Measurements from ENCODE around the gene CLTA.
"Not testable (repeated sequence)": the region's sequence is repeated elsewhere in the genome, so short reads cannot be mapped to it uniquely, and the experiment has no call there.

GRCh38 chr9:36248061-36248460 lies 57.3 kb downstream of the CLTA start:
- not testable (repeated sequence) for TF ChIP-seq POLR2AphosphoS5 (IDR thresholded peaks at IDR 0.05; ENCODE audit: low read depth, low read length); CTCF (IDR thresholded peaks at IDR 0.05); TCF7L2 (IDR thresholded peaks at IDR 0.05; ENCODE audit: low read depth, low read length)
